NCI-H748 (cell line): ENCODE measurements around the gene UPK3B.
"Not testable (repeated sequence)": the region's sequence is repeated elsewhere in the genome, so short reads cannot be mapped to it uniquely, and the experiment has no call there.

Source experiments
- DNase-seq: peaks from one replicate; lab custom pipeline; 2025; ENCODE audit not compliant: unreplicated experiment; lab: John Stamatoyannopoulos, UW

UPK3B gene

DNA sequence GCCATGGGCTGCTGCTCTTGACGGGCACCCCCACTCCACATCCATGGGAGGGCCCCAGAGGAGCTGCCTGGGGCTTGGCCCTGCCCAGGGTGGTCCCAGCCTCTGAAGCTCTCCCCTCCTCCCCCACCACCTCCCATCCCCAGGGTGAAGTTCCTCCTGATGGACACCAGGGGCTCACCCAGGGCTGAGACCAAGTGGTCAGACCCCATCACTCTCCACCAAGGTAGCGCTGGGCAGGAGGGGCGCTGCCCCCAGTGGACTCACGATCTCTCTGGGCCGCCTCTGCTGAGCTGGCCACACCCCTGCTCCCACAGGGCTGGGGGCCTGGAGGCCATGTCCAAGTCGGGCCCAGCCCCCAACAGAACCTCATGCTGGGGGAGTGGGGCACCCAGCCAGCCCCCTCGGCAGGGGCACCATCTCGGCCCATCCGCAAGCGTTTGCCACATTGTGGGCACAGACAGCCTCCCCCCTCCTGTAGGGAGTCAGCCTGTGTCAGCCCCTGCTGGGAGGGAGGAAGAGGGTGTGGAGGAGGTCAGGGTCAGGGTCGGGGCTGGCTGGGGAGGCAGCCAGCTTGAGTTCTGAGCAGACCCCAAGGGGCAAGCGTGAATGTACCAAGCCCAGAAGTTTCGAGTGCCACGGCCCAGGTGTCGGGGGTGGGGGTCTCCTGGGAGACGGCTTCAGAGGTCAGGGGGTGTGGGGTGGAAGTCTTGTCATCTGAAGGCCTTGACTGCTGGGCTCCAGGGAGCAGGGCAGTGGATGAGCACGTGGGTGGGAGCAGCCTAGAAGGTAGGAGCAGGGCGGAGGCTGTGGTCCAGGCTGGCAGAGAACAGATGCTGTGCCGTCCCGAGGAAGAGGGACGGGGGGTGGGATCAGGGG lies 2.8 kb downstream of the UPK3B start:
- no peak for DNase-seq

DNA sequence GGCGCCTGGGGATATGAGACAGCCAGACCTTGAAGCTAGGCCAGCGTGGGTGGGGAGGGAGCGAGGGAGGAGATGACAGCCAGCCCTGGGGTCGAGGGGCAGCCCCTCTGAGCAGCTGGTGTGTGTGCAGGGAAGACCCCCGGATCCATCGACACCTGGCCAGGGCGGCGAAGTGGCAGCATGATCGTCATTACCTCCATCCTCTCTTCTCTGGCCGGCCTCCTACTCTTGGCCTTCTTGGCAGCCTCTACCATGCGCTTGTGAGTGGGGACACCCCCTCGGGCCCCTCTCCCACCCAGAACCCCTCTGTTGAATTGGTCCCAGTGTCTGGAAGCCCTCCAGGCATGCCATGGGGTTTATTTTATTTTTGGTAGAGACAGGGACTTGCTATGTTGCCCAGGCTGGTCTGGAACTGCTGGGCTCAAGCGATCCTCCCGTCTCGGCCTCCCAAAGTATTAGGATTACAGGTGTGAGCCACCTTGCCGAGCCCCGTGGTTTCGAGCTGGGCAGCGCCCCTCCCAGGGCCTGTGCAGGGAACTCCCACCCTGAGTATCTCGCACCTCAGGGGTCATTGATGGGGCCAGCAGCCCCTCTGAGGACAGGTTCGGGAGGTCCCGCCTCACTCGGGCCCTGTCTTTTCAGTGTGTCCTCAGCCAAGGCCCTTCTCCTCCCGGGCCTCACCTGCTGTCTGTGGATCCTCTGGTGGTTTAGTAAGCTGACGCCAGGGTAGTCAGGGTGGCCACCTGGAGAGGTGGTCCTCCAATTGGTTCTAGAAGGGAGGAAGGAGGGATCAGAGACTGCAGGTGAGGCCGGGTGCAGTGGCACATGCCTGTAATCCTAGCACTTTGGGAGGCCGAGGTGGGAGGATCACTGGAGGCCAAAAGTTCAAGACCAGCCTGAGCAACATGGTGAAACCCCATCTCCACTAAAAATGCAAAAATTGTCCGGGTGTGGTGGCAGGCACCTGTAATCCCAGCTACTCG lies 3.8 kb downstream of the UPK3B start:
- no peak for DNase-seq

GRCh38 chr7:76514926-76515771 lies 4.8 kb downstream of the UPK3B start:
- DNase-seq, result no peak

DNA sequence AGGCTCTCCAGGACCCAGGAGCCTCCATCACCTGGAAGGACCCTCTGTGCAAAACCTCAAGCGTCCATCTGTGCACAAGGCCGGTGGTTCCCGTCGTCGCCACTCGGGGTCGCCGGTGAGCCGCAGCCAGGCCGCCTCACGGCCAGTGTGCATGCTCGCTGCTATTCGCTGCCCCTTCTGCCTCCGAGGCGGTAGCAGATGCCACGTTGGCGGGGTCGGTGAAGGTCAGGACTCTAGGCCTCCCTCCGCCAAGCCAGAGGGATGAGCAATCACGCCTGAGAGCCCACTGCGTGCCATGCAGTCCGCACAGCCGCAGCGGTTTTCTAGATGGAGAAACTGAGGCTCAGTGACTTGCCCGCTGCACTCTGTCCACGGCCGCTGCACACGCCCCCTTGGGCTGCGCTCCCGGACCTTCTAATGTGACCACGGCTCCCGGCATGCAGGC lies 5.7 kb downstream of the UPK3B start:
- no peak for DNase-seq

DNA sequence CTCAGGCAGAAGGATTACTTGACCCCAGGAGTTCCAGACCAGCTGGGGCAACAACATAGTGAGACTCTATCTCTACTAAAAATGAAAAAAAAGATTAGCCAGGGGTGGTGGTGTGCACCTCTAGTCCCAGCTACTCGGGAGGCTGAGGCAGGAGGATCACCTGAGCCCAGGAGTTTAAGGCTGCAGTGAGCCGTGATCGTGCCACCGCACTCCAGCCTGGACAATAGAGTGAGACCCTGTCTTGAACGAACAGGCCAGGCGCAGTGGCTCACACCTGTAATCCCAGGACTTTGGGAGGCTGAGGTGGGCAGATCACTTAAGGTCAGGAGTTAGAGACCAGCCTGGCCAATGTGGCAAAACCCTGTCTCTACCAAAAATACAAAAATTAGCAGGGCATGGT lies 6.6 kb downstream of the UPK3B start:
- not testable (repeated sequence) for DNase-seq

- not testable (repeated sequence) for DNase-seq
Measured at GRCh38 chr7:76526183-76526582, 15.8 kb downstream of the UPK3B start.

DNA sequence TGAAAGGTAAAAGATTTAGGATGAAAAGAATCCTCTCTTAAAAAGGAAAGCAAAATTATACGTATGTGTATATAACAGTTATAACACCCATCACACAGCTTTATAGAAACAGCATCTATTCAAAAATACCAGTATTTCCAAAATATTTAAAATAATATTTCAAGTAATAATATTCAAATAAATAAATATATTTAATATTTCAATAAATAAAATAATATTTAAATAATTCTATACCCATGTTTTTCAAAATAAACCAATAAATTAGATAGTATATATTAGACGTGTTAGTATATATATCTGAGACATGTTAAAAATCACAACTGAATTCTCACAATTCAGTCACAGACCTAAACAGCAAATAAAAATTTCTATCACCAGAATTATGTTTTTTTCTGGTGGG lies 21.3 kb downstream of the UPK3B start:
- DNase-seq, result not testable (repeated sequence)

- not testable (repeated sequence) for DNase-seq
Measured at GRCh38 chr7:76543197-76543596, 32.8 kb downstream of the UPK3B start, which contains the start of gene SPDYE16. Gene SPDYE16, minus strand, starts transcription at chr7:76543297. Its CDS starts 1,838 bp downstream, at chr7:76541459.

DNA sequence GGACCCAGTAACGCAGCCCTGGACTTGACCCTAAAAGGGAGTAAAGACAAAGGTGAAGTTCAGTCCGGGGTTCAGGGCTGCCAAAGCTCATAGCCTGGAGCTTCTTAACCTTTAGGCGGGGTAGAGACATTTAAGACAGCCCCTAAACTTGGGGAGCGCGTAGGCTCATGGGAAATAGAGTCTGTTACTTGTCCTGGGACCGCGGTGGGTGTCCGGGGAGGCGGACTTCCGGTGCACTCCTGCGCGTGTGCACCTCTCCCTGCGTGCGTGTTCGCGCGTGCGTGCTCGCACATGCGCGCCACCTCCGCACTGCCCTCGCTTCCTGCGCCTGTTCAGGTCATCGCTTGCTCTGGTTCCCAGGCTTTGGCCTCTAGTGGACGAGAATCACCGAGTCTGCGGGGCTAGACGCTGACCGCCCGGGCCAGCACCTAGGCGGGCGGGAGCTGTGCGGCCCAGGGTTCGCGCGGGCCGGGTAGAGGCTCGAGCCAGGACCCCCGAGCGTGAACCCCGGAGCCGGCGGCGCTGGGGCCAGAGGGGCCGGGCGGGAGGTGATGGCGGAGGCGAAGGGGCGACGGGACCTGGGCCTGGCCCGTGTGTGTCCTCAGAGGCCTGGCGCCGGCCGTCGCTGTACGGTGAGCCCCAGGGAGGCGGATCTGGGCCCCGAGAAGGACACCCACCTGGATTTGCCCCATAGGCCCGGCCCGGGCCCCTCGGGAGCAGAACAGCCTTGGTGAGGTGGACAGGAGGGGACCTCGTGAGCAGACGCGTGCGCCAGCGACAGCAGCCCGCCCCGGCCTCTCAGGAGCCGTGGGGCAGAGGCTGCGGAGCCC lies 38.9 kb downstream of the UPK3B start:
- peak; percentile 82 for DNase-seq

- not testable (repeated sequence) for DNase-seq
Measured at GRCh38 chr7:76549855-76550248, 39.5 kb downstream of the UPK3B start.

- not testable (repeated sequence) for DNase-seq
Measured at GRCh38 chr7:76551992-76552391, 41.6 kb downstream of the UPK3B start.

GRCh38 chr7:76559685-76560084 lies 49.3 kb downstream of the UPK3B start:
- DNase-seq, result not testable (repeated sequence)

- not testable (repeated sequence) for DNase-seq
Measured at GRCh38 chr7:76560157-76560556, 49.8 kb downstream of the UPK3B start.

- not testable (repeated sequence) for DNase-seq
Measured at GRCh38 chr7:76561342-76561741, 51.0 kb downstream of the UPK3B start.

GRCh38 chr7:76565001-76565400 lies 54.6 kb downstream of the UPK3B start:
- DNase-seq, result not testable (repeated sequence)
